ENCODE data around the gene ERV3-1. TPM values are rescaled to one million over a fixed set of nuclear protein-coding genes. Genes with fewer than 3 reads are reported as not detected.
A peak's percentile ranks its signal among the peaks of the same experiment; 100 is the strongest.

Gene ERV3-1
- total and polyA plus RNA-seq, 9 of the 15 experiments (the other 6 are each of a cell fraction or from before 2014, with no cell fraction given) = 10.2 to 30.0 (median 22.0) TPM

DNA sequence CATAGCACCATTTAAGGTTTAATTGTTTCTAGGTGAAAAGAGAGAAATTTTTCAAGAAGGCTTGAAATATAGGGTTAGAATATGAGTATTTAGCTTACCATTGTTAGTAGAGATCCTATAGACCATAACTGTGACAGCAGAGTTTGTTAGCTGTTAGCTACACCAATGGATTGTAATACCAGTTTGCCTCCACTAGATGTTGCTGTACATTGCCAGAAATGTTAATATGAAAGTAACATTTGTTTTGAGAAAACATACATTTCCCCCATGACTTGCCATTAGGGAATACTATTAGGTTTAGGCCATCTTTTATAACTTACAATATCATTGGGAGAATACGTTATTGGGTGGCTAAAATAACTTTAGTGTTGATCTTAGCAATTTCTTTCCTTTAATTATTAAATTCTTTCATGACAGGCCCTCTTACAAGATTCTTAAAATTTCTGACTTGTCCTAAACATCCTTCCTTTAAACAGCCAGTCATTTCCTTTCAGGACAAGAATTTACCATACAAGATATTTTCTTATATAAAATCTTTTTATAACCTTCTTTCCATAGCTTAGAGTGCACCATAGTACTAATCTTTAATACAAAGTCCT, 55.1 kb downstream of the ERV3-1 start (continued):
- TF ChIP-seq, protein P1, sequence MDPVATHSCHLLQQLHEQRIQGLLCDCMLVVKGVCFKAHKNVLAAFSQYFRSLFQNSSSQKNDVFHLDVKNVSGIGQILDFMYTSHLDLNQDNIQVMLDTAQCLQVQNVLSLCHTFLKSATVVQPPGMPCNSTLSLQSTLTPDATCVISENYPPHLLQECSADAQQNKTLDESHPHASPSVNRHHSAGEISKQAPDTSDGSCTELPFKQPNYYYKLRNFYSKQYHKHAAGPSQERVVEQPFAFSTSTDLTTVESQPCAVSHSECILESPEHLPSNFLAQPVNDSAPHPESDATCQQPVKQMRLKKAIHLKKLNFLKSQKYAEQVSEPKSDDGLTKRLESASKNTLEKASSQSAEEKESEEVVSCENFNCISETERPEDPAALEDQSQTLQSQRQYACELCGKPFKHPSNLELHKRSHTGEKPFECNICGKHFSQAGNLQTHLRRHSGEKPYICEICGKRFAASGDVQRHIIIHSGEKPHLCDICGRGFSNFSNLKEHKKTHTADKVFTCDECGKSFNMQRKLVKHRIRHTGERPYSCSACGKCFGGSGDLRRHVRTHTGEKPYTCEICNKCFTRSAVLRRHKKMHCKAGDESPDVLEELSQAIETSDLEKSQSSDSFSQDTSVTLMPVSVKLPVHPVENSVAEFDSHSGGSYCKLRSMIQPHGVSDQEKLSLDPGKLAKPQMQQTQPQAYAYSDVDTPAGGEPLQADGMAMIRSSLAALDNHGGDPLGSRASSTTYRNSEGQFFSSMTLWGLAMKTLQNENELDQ (CRISPR knock-in tag; IDR thresholded peaks at IDR 0.05; ENCODE audit: borderline replicate concordance) = no peak
- TF ChIP-seq ZBTB8A (IDR thresholded peaks at IDR 0.05; ENCODE audit: partially characterized antibody) (peak; percentile 29), TRIM28 (IDR thresholded peaks at IDR 0.05) (no peak), ZNF695 (CRISPR knock-in tag; IDR thresholded peaks at IDR 0.05) (no peak), FOS (IDR thresholded peaks at IDR 0.05; ENCODE audit: extremely low read depth, insufficient read length) (no peak), SOX6 (IDR thresholded peaks at IDR 0.05) (no peak), SMARCA4 (IDR thresholded peaks at IDR 0.05) (no peak), CSDE1 (IDR thresholded peaks at IDR 0.05) (no peak), RAD21 (CRISPR knock-in tag; conservative IDR thresholded peaks at IDR 0.05 in 1 of 2, IDR thresholded peaks at IDR 0.05 in 1 of 2) (peak; percentile 62 to 94), CBX1 (IDR thresholded peaks at IDR 0.05; ENCODE audit: low read depth) (no peak), TAF9B (IDR thresholded peaks at IDR 0.05; ENCODE audit: partially characterized antibody) (no peak), ZSCAN32 (CRISPR knock-in tag; IDR thresholded peaks at IDR 0.05) (no peak), ETV1 (tag; conservative IDR thresholded peaks at IDR 0.05; ENCODE audit: low read depth) (0 out of 2 replicates have a peak, but pooled peaks have one; percentile 9), ZFPM2 (CRISPR knock-in tag; IDR thresholded peaks at IDR 0.05) (no peak)
- TF ChIP-seq, protein P2, sequence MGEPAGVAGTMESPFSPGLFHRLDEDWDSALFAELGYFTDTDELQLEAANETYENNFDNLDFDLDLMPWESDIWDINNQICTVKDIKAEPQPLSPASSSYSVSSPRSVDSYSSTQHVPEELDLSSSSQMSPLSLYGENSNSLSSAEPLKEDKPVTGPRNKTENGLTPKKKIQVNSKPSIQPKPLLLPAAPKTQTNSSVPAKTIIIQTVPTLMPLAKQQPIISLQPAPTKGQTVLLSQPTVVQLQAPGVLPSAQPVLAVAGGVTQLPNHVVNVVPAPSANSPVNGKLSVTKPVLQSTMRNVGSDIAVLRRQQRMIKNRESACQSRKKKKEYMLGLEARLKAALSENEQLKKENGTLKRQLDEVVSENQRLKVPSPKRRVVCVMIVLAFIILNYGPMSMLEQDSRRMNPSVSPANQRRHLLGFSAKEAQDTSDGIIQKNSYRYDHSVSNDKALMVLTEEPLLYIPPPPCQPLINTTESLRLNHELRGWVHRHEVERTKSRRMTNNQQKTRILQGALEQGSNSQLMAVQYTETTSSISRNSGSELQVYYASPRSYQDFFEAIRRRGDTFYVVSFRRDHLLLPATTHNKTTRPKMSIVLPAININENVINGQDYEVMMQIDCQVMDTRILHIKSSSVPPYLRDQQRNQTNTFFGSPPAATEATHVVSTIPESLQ (CRISPR knock-in tag; IDR thresholded peaks at IDR 0.05) = no peak
- TF ChIP-seq, protein P3, sequence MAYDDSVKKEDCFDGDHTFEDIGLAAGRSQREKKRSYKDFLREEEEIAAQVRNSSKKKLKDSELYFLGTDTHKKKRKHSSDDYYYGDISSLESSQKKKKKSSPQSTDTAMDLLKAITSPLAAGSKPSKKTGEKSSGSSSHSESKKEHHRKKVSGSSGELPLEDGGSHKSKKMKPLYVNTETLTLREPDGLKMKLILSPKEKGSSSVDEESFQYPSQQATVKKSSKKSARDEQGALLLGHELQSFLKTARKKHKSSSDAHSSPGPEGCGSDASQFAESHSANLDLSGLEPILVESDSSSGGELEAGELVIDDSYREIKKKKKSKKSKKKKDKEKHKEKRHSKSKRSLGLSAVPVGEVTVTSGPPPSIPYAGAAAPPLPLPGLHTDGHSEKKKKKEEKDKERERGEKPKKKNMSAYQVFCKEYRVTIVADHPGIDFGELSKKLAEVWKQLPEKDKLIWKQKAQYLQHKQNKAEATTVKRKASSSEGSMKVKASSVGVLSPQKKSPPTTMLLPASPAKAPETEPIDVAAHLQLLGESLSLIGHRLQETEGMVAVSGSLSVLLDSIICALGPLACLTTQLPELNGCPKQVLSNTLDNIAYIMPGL (CRISPR knock-in tag; IDR thresholded peaks at IDR 0.05) = no peak
- TF ChIP-seq, protein P4, sequence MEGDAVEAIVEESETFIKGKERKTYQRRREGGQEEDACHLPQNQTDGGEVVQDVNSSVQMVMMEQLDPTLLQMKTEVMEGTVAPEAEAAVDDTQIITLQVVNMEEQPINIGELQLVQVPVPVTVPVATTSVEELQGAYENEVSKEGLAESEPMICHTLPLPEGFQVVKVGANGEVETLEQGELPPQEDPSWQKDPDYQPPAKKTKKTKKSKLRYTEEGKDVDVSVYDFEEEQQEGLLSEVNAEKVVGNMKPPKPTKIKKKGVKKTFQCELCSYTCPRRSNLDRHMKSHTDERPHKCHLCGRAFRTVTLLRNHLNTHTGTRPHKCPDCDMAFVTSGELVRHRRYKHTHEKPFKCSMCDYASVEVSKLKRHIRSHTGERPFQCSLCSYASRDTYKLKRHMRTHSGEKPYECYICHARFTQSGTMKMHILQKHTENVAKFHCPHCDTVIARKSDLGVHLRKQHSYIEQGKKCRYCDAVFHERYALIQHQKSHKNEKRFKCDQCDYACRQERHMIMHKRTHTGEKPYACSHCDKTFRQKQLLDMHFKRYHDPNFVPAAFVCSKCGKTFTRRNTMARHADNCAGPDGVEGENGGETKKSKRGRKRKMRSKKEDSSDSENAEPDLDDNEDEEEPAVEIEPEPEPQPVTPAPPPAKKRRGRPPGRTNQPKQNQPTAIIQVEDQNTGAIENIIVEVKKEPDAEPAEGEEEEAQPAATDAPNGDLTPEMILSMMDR (IDR thresholded peaks at IDR 0.05 in 2 of 3, conservative IDR thresholded peaks at IDR 0.05 in 1 of 3; ENCODE audit: insufficient read depth in 2 of 3, low read depth in 1 of 3, low read length in 3 of 3) = peak; percentile 55 to 80 (median 63); a peak in 5 of 6 replicates
- TF ChIP-seq, protein P5, sequence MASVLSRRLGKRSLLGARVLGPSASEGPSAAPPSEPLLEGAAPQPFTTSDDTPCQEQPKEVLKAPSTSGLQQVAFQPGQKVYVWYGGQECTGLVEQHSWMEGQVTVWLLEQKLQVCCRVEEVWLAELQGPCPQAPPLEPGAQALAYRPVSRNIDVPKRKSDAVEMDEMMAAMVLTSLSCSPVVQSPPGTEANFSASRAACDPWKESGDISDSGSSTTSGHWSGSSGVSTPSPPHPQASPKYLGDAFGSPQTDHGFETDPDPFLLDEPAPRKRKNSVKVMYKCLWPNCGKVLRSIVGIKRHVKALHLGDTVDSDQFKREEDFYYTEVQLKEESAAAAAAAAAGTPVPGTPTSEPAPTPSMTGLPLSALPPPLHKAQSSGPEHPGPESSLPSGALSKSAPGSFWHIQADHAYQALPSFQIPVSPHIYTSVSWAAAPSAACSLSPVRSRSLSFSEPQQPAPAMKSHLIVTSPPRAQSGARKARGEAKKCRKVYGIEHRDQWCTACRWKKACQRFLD (CRISPR knock-in tag; IDR thresholded peaks at IDR 0.05) = no peak

Measured in K562 (cell line).